Ishikawa (cell line): ENCODE data around the gene ISCA1.

Source experiments
- CEBPB ChIP-seq: IDR thresholded peaks from 2 replicates; pipeline ENCODE4 v1.6.1; 2012
- CREB1 ChIP-seq: IDR thresholded peaks from 2 replicates; pipeline ENCODE4 v1.6.1; 2012; ENCODE audit warnings: low read depth
- EGR1 ChIP-seq: IDR thresholded peaks from 2 replicates; pipeline ENCODE4 v1.6.1; 2012
- EP300 ChIP-seq: IDR thresholded peaks from 2 replicates; pipeline ENCODE4 v1.6.1; 2012; ENCODE audit warnings: borderline replicate concordance
- FOXM1 ChIP-seq: IDR thresholded peaks from 2 replicates; pipeline ENCODE4 v1.6.1; 2012; ENCODE audit warnings: low read depth, borderline replicate concordance
- MAX ChIP-seq: IDR thresholded peaks from 2 replicates; pipeline ENCODE4 v1.6.1; 2012
- NFIC ChIP-seq: IDR thresholded peaks from 2 replicates; pipeline ENCODE4 v1.6.1; 2012
- RAD21 ChIP-seq: IDR thresholded peaks from 2 replicates; pipeline ENCODE4 v1.6.1; 2012; ENCODE audit warnings: low read depth
- TAF1 ChIP-seq: IDR thresholded peaks from 2 replicates; pipeline ENCODE4 v1.6.1; 2012; ENCODE audit warnings: low read depth, mild to moderate bottlenecking
- TCF12 ChIP-seq: IDR thresholded peaks from 2 replicates; pipeline ENCODE4 v1.6.1; 2012; ENCODE audit warnings: low read depth
- TEAD4 ChIP-seq: IDR thresholded peaks from 2 replicates; pipeline ENCODE4 v1.6.1; 2012
- YY1 ChIP-seq: IDR thresholded peaks from 2 replicates; pipeline ENCODE4 v1.6.1; 2012; ENCODE audit warnings: low read depth
- ZBTB7A ChIP-seq: IDR thresholded peaks from 2 replicates; pipeline ENCODE4 v1.6.1; 2012; ENCODE audit warnings: low read depth
- TF ChIP-seq, protein P1 (sequence below): IDR thresholded peaks from 2 replicates; pipeline ENCODE4 v1.6.1; 2012; ENCODE audit warnings: low read depth, mild to moderate bottlenecking
- TF ChIP-seq, protein P2 (sequence below): IDR thresholded peaks from 2 replicates; pipeline ENCODE4 v1.6.1; 2012

ISCA1 gene

DNA sequence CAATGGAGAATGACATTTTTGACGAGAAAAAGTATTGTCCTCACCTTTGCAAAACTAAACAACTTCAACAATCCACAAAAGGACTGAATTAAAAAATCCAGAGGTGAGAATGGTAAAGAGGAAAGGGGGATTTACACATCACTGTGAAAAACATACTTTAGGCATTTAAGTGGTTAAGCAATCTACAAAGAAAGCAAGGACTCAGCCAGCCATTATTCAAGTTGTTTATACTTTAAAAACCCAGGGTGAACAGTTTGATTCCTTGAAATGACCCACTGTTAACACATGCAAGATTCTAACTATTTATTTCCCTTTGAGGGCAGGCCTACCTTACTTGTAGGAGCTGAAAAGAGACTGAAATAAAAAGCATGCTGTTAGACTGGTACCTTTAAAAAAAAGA is 42.6 kb upstream of the ISCA1 start:
- TF ChIP-seq EP300 (no peak), ZBTB7A (no peak), CEBPB (no peak), TEAD4 (no peak), MAX (no peak), RAD21 (no peak), EGR1 (no peak), TCF12 (no peak), YY1 (no peak), NFIC (no peak), FOXM1 (no peak), TAF1 (no peak), CREB1 (no peak)
- TF ChIP-seq, protein P1, sequence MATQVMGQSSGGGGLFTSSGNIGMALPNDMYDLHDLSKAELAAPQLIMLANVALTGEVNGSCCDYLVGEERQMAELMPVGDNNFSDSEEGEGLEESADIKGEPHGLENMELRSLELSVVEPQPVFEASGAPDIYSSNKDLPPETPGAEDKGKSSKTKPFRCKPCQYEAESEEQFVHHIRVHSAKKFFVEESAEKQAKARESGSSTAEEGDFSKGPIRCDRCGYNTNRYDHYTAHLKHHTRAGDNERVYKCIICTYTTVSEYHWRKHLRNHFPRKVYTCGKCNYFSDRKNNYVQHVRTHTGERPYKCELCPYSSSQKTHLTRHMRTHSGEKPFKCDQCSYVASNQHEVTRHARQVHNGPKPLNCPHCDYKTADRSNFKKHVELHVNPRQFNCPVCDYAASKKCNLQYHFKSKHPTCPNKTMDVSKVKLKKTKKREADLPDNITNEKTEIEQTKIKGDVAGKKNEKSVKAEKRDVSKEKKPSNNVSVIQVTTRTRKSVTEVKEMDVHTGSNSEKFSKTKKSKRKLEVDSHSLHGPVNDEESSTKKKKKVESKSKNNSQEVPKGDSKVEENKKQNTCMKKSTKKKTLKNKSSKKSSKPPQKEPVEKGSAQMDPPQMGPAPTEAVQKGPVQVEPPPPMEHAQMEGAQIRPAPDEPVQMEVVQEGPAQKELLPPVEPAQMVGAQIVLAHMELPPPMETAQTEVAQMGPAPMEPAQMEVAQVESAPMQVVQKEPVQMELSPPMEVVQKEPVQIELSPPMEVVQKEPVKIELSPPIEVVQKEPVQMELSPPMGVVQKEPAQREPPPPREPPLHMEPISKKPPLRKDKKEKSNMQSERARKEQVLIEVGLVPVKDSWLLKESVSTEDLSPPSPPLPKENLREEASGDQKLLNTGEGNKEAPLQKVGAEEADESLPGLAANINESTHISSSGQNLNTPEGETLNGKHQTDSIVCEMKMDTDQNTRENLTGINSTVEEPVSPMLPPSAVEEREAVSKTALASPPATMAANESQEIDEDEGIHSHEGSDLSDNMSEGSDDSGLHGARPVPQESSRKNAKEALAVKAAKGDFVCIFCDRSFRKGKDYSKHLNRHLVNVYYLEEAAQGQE, result no peak
- TF ChIP-seq, protein P2, sequence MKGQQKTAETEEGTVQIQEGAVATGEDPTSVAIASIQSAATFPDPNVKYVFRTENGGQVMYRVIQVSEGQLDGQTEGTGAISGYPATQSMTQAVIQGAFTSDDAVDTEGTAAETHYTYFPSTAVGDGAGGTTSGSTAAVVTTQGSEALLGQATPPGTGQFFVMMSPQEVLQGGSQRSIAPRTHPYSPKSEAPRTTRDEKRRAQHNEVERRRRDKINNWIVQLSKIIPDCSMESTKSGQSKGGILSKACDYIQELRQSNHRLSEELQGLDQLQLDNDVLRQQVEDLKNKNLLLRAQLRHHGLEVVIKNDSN, result no peak

GRCh38 chr9:86324308-86324707 is 42.0 kb upstream of the ISCA1 start:
- TF ChIP-seq, protein P1, result no peak
- TF ChIP-seq FOXM1 (no peak), ZBTB7A (no peak), YY1 (no peak), MAX (no peak), EP300 (no peak), EGR1 (no peak), TCF12 (no peak), CEBPB (no peak), NFIC (no peak), TAF1 (no peak), CREB1 (no peak), TEAD4 (no peak), RAD21 (no peak)
- TF ChIP-seq, protein P2, result no peak

GRCh38 chr9:86322973-86323644 is 40.8 kb upstream of the ISCA1 start:
- TF ChIP-seq TCF12, result no peak
- TF ChIP-seq RAD21, result no peak
- no peak for TF ChIP-seq MAX
- TF ChIP-seq, protein P2, result no peak
- TF ChIP-seq NFIC, result no peak

DNA sequence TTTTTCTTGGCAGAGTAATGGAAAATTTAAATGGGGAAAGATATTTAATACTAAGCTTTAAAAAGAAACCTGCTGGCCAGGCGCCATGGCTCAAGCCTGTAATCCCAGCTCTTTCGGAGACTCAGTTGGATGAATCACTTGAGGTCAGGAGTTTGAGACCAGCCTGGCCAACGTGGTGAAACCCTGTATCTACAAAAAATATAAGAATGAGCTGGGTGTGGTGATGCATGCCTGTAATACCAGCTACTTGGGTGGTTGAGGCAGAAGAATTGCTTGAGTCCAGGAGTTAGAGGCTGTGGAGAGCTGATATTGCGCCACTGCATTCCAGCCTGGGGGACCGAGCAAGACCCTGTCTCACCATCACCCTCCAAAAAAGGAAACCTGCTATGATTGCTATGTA is 39.0 kb upstream of the ISCA1 start:
- TF ChIP-seq MAX (no peak), TAF1 (no peak), TEAD4 (no peak), NFIC (no peak), ZBTB7A (no peak), EGR1 (no peak), RAD21 (no peak), YY1 (no peak), FOXM1 (no peak), EP300 (no peak), CEBPB (no peak), TCF12 (no peak)
- TF ChIP-seq, protein P1, result no peak
- TF ChIP-seq, protein P2, result no peak
